Mucosa of descending colon (tissue), 3 donors: ENCODE measurements around the gene INPP4B. TPM values are rescaled to one million over a fixed set of nuclear protein-coding genes. Genes with fewer than 3 reads are reported as not detected.

ENCODE experiments used
- ATAC-seq: fragments of 200-7000 bp; cut with Tn5 transposase; one replicate; pipeline ENCODE4 v1.9.1; 2020; ENCODE audit warnings: mild to moderate bottlenecking, moderate library complexity
- DNase-seq, 3 donors: peaks; one replicate each; pipeline ENCODE4 v3.0.0-alpha.2; 2020
- H3K36me3 ChIP-seq: fragments of 200-600 bp; one replicate; pipeline ENCODE4 v1.8.0; 2021; ENCODE audit warnings: low read depth, mild to moderate bottlenecking
- H3K4me1 ChIP-seq: fragments of 200-600 bp; one replicate; pipeline ENCODE4 v1.8.0; 2021; ENCODE audit warnings: low read depth, mild to moderate bottlenecking
- H3K4me3 ChIP-seq: fragments of 200-600 bp; one replicate; pipeline ENCODE4 v1.8.0; 2021; ENCODE audit warnings: mild to moderate bottlenecking
- H3K9me3 ChIP-seq: fragments of 200-600 bp; one replicate; pipeline ENCODE4 v1.8.0; 2021; ENCODE audit warnings: mild to moderate bottlenecking
- CTCF ChIP-seq: fragments of 200-600 bp; IDR thresholded peaks from one replicate; pipeline ENCODE4 v1.8.0; 2022; ENCODE audit warnings: antibody characterized with exemption, mild to moderate bottlenecking
- intact Hi-C, 2 donors: fragments of 100-400 bp; cut with DNase I in 1 of 2; cut with micrococcal nuclease in 1 of 2; formaldehyde crosslinking; loops; one replicate each; pipeline versions ENCODE4 v1.11.0 to v1.11.1; 2022; cut with DNase I, micrococcal nuclease
- total RNA-seq, 3 donors: library from RNA; stranded (reverse); fragmentation: NEBNext Ultra II Directional in 2 of 3; extraction: Animal tissue kit (Norgen Biotek cat#: 25700) in 2 of 3; gene quantifications; one replicate each; pipeline versions ENCODE4 v1.2.1 to v1.2.4, GENCODE V29; 2021 to 2023
- donor health status: DM: no; HTN: no; CAD: no; lungs with moderate emphysema.
- donor health status: DM: no; HTN: no; CAD: no.
- donor health status: DM: no; HTN: yes; CAD: no.

INPP4B gene
- total RNA-seq, 3 donors from 2014 or later, result 22.2 to 27.3 (median 24.1) TPM

DNA sequence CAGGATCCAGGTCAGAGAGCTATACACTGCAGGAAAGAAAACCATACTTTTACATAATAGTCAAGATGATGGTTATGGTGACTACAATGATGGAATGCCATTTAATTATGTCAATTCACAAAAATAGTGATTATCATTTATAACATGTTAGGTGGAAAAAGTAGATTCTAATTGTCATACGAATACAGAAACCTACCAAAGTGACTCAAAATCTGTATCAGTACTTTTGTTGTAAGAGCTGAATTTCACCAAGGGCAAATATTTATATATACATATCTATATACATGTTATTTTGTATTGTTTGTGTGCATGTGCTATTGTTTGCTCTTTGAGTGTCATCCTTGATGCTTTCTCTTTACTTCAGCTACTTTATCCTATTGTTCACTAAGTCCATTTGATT lies 485.4 kb downstream of the INPP4B start:
- intact Hi-C loops, result no loop called here
- DNase-seq, result no peak
- no peak for ATAC-seq
- Histone ChIP-seq H3K36me3 (no peaks in the 10 kb centered on the region), H3K4me3 (no peak overlapping the region), H3K9me3 (peaks cover 2% of the 10 kb centered on the region), H3K4me1 (peaks cover 4% of the 10 kb centered on the region)
- TF ChIP-seq CTCF, result no peak

DNA sequence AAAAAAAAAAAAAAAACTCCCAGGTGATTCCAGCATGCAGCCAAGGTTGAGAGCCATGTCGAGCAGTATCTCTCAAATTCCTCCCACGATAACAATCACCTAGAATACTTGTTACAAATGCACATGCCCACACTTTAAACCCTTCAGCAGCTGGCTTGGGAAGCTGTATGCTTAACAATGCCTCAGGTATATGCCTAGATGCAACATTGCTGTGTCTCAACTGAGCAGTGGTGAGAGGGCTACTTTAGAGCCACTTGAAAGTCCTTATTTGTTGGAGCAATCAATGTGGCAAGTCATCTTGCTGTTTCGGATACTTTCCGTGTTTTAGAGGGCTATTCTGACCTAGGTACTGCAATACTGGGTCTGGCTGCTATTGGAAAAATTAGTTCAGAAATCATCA lies 487.4 kb downstream of the INPP4B start:
- TF ChIP-seq CTCF, result no peak
- Histone ChIP-seq H3K9me3 (peaks cover 2% of the 10 kb centered on the region), H3K4me3 (no peak overlapping the region), H3K4me1 (peaks cover 6% of the 10 kb centered on the region), H3K36me3 (no peaks in the 10 kb centered on the region)
- DNase-seq (no peak), ATAC-seq (no peak)
- intact Hi-C loops, result loop anchor here in 1 of 2 donors (10.0 kb wide), 1 partner anchor 366 kb away; no protein-coding TSS in a partner anchor

- intact Hi-C loops, result loop anchor here in 1 of 2 donors (10.0 kb wide), 1 partner anchor 368 kb away; no protein-coding TSS in a partner anchor
- TF ChIP-seq CTCF, result no peak
Measured at GRCh38 chr4:142356801-142357200, 489.3 kb downstream of the INPP4B start.

DNA sequence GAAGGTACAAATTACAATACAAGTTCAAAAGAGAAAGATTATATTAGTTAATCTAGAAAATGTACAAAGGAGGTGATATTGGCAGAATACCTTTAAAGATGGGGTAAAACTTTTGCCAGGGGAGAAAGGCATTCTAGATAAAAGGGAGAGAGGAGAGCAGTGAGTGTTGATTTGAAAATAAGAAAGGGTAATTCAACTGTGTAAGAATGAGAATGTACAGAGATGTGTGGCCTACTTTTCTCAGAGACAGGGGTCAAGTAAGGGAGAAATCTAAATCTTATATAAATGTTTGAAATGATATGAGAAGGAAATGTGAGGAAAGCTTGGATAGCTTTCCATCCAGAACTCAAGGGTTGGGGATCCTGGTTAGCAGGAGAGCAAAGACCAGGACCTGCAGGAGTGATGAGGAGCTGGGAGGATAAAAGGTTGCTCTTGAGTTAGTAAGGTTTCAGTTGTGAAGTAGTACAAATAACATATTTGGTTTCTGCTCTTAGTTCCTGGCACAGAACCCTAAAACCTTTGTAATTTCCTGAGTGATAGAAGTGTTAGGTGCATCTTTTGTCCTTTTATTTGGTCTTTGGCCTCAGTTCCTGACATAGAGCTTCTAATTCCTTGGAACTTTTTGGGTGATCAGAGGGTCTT lies 489.9 kb downstream of the INPP4B start:
- Histone ChIP-seq H3K9me3 (no peaks in the 10 kb centered on the region), H3K36me3 (no peaks in the 10 kb centered on the region), H3K4me1 (peaks cover 6% of the 10 kb centered on the region), H3K4me3 (no peak overlapping the region)
- intact Hi-C loops, result loop anchor here in 1 of 2 donors (10.0 kb wide), 1 partner anchor 369 kb away; no protein-coding TSS in a partner anchor
- ATAC-seq, result no peak
- TF ChIP-seq CTCF, result no peak
- DNase-seq, result no peak

More at GRCh38 chr4:142356801-142357200, 489.3 kb downstream of the INPP4B start:
- ATAC-seq (peak; percentile 40), DNase-seq (no peak)
- H3K9me3 ChIP-seq, result no peaks in the 10 kb centered on the region
- H3K4me3 ChIP-seq, result no peak overlapping the region
- H3K4me1 ChIP-seq, result peaks cover 6% of the 10 kb centered on the region
- H3K36me3 ChIP-seq, result no peaks in the 10 kb centered on the region

- Histone ChIP-seq H3K36me3 (no peaks in the 10 kb centered on the region), H3K4me3 (no peak overlapping the region), H3K4me1 (peaks cover 9% of the 10 kb centered on the region), H3K9me3 (no peaks in the 10 kb centered on the region)
- DNase-seq (no peak), ATAC-seq (no peak)
- no peak for TF ChIP-seq CTCF
- intact Hi-C loops, result loop anchor here in 1 of 2 donors (10.0 kb wide), 1 partner anchor 369 kb away; no protein-coding TSS in a partner anchor
Measured at GRCh38 chr4:142355421-142355930, 490.6 kb downstream of the INPP4B start.
